ENCODE measurements around the gene NRARP. TPM values are rescaled to one million over a fixed set of nuclear protein-coding genes. Genes with fewer than 3 reads are reported as not detected.

Gene NRARP
- total RNA-seq, 1 donor from 2014 or later, result 5.1 TPM

DNA sequence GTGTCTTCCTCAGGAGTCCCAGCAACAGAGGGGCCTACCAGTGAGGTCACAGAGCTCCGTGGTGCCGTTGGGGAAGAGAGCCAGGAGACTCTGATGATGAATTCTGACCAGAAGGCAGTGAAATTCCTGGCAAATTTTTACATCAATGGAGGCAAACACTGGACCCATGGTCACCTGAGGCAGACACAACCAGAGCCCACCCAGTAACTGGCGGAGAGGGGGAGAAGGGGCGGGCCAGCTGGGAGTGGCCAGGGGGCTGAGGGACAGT, 50.9 kb downstream of the NRARP start, which contains the start of gene STPG3:
Gene STPG3 (plus strand): TSS at position 93 of the 268 bp plus-strand sequence. CDS start 1 bp downstream, at position 94.
- Histone ChIP-seq H3K9me3 (replicated peaks) (no peaks in the 10 kb centered on the region), H3K4me3 (no peak within 1 kb of the TSS), H3K27me3 (ENCODE audit: low read depth) (no peaks in the 10 kb centered on the region), H3K36me3 (peaks cover 2% of the 10 kb centered on the region), H3K27ac (replicated peaks) (peak within 1 kb of the TSS; percentile 85), H3K4me1 (peaks cover 52% of the 10 kb centered on the region)
- TF ChIP-seq, protein P1, sequence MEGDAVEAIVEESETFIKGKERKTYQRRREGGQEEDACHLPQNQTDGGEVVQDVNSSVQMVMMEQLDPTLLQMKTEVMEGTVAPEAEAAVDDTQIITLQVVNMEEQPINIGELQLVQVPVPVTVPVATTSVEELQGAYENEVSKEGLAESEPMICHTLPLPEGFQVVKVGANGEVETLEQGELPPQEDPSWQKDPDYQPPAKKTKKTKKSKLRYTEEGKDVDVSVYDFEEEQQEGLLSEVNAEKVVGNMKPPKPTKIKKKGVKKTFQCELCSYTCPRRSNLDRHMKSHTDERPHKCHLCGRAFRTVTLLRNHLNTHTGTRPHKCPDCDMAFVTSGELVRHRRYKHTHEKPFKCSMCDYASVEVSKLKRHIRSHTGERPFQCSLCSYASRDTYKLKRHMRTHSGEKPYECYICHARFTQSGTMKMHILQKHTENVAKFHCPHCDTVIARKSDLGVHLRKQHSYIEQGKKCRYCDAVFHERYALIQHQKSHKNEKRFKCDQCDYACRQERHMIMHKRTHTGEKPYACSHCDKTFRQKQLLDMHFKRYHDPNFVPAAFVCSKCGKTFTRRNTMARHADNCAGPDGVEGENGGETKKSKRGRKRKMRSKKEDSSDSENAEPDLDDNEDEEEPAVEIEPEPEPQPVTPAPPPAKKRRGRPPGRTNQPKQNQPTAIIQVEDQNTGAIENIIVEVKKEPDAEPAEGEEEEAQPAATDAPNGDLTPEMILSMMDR (IDR thresholded peaks at IDR 0.05; ENCODE audit: borderline replicate concordance), result no peak
- no peak for DNase-seq
- intact Hi-C loops (cut with micrococcal nuclease), result no loop called here

DNA sequence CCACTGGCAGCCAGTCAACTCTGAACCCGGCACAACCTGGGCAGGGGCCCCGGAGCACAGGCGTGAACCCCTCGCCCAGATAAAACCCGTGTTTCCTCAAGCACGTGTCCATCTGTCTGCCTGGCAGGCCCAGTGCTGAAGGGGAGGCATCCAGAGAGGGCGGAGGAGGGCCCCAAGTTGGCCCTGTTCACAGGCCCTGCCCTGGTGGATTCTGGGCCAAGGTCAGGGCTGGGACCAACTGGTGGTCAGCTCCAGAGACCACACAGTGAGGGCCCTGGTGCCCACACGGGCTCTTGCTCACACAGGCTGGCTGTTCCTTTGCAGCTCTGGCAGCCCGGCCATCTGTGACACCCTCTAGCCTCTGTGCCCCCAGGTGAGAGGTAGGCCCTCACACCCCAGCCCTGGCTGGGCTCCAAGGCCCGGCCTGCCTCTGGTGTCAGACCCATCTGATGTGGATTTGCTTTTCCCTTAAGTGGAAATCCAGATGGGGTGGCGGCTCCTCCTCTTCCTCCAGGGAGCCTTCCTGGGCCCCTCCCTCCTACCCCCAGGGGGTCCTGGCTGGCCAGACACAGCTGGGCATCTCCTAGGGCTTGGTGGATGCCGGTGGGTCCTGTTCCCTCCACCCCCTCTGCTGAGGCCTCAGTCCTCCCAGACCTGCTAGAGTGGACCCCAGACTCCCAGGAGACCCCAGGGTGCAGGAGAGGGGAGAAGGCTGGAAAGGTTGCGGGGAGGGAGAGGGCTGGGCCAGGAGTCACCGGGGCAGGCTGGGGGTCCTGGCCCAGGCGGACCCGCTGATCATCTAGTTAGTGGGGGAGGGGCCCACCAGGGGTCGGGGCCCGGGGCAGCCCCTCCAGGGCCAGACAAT, 51.5 kb downstream of the NRARP start:
- TF ChIP-seq, protein P1 (IDR thresholded peaks at IDR 0.05; ENCODE audit: borderline replicate concordance), result no peak
- Histone ChIP-seq H3K9me3 (replicated peaks) (no peaks in the 10 kb centered on the region), H3K36me3 (no peaks in the 10 kb centered on the region), H3K4me1 (peaks cover 46% of the 10 kb centered on the region), H3K27ac (replicated peaks) (peak overlapping the region; percentile 85), H3K27me3 (ENCODE audit: low read depth) (no peaks in the 10 kb centered on the region), H3K4me3 (no peak overlapping the region)
- peak; percentile 58 for DNase-seq
- intact Hi-C loops (cut with micrococcal nuclease), result no loop called here

Other genes with a start within 250 kb of the NRARP start
- 1.5 TPM for gene ENTPD2, start 248.2 kb downstream of the NRARP start, total RNA-seq
- gene SAPCD2, start 231.7 kb downstream of the NRARP start, total RNA-seq, result 0.25 TPM
- gene UAP1L1, start 224.8 kb downstream of the NRARP start, total RNA-seq, result 11.5 TPM
- 20.6 TPM for gene MAN1B1, start 215.3 kb downstream of the NRARP start, total RNA-seq
- gene DPP7, start 187.5 kb downstream of the NRARP start, total RNA-seq, result 130 TPM
- gene GRIN1, start 163.1 kb downstream of the NRARP start, total RNA-seq, result not detected
- gene LRRC26, start 132.2 kb downstream of the NRARP start, total RNA-seq, result not detected
- not detected for gene TMEM210, start 130.2 kb downstream of the NRARP start, total RNA-seq
- 34.7 TPM for gene ANAPC2, start 113.7 kb downstream of the NRARP start, total RNA-seq
- 72.3 TPM for gene SSNA1, start 113.6 kb downstream of the NRARP start, total RNA-seq
- gene TPRN, start 101.5 kb downstream of the NRARP start, total RNA-seq, result 18.0 TPM
- 47.6 TPM for gene TMEM203, start 96.6 kb downstream of the NRARP start, total RNA-seq
- 6.5 TPM for gene NDOR1, start 96.6 kb downstream of the NRARP start, total RNA-seq
- 31.5 TPM for gene RNF208, start 80.0 kb downstream of the NRARP start, total RNA-seq
- 0.27 TPM for gene CYSRT1, start 77.1 kb downstream of the NRARP start, total RNA-seq
- gene RNF224, start 74.8 kb downstream of the NRARP start, total RNA-seq, result not detected
- not detected for gene SLC34A3, start 71.4 kb downstream of the NRARP start, total RNA-seq
- gene TUBB4B, start 61.0 kb downstream of the NRARP start, total RNA-seq, result 463 TPM
- 0.58 TPM for gene STPG3, start 51.0 kb downstream of the NRARP start, total RNA-seq
- 35.2 TPM for gene NELFB, start 46.9 kb downstream of the NRARP start, total RNA-seq
- gene TOR4A, start 24.5 kb downstream of the NRARP start, total RNA-seq, result 16.3 TPM
- gene EXD3, start 120.9 kb upstream of the NRARP start, total RNA-seq, result 9.2 TPM
- gene NOXA1, start 121.1 kb upstream of the NRARP start, total RNA-seq, result 2.0 TPM
- gene ENTPD8, start 139.1 kb upstream of the NRARP start, total RNA-seq, result not detected
- gene NSMF, start 157.1 kb upstream of the NRARP start, total RNA-seq, result 9.8 TPM
- gene PNPLA7, start 248.1 kb upstream of the NRARP start, total RNA-seq, result 9.0 TPM
- gene MRPL41, start 249.6 kb upstream of the NRARP start, total RNA-seq, result 233 TPM